GM18868 (cell line): ENCODE data around the gene MTMR3.

Experiments used
- ATAC-seq: cut with Tn5 transposase; IDR thresholded peaks from one replicate; pipeline ENCODE4 v1.9.1; 2021; ENCODE audit warnings: mild to moderate bottlenecking, moderate library complexity; ENCODE audit not compliant: unreplicated experiment

MTMR3 gene

DNA sequence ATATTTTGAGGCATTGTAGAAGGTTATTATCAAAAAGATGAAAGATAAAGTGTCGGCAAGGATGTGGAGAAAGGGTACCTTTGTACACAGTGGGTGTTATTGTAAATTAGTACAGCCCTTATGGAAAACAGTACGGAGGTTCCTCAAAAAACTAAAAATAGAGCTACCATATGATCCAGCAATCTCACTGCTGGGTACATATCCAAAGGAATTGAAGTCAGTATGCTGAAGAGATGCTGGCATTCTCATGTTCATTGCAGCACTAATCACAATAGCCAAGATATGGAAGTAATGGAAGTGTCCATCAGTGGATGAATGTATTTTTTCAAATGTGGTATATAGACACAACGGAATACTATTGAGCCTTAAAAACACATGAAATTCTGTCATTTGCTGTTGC lies 15.1 kb upstream of the MTMR3 start:
- ATAC-seq = no peak

GRCh38 chr22:29870574-29870973 lies 12.4 kb upstream of the MTMR3 start:
- no peak for ATAC-seq

- ATAC-seq = no peak
Observed at GRCh38 chr22:29871684-29872083, 11.3 kb upstream of the MTMR3 start.

- no peak for ATAC-seq
Observed at GRCh38 chr22:29872144-29872893, 10.7 kb upstream of the MTMR3 start.

GRCh38 chr22:29872989-29873388 lies 10.0 kb upstream of the MTMR3 start:
- ATAC-seq = no peak

GRCh38 chr22:29873943-29874342 lies 9.0 kb upstream of the MTMR3 start:
- no peak for ATAC-seq

- no peak for ATAC-seq
Observed at GRCh38 chr22:29877620-29878019, 5.4 kb upstream of the MTMR3 start.

DNA sequence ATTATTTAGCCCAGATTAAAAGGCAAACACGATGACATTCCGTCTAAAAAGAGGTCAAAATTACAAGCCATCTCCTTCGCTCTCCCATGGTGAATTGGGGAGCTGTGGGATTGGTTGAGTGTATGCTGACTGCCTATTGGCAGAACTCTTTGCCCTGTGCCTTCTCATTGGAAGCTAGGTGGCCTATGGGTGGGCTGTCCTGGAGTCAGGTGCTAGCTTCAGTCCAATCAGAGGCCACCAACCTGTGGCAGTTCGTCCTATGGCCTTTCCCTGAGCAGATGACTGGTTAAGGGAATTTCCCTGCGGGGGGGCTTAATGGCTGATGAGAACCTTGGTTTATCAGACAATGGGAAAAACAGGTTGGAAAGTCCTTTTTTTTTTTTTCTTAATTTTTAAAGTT lies 3.2 kb upstream of the MTMR3 start:
- no peak for ATAC-seq

- no peak for ATAC-seq
Observed at GRCh38 chr22:29882716-29883044, 294 bp upstream of the MTMR3 start.

GRCh38 chr22:29883775-29884097 lies 762 bp downstream of the MTMR3 start:
- ATAC-seq = no peak

- ATAC-seq = no peak
Observed at GRCh38 chr22:29885610-29886009, 2.6 kb downstream of the MTMR3 start.

DNA sequence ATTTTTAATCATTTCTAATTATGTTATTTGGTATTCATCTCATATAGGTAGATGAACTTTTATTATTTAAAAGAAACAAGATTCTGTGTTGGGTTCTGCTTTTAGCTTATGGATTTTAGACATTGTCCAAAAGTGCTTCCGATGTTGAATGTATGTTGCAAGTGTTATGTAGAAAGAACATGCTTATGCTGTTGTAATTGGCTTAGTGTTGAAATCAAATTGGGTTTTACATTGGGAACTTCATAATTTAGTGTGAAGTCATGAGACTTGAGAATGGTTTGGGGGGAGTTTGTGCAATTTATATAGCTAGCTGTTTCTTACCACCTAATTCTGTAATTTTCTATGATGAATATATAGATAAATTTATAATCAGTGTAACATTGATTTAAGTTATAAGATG lies 3.6 kb downstream of the MTMR3 start:
- no peak for ATAC-seq

DNA sequence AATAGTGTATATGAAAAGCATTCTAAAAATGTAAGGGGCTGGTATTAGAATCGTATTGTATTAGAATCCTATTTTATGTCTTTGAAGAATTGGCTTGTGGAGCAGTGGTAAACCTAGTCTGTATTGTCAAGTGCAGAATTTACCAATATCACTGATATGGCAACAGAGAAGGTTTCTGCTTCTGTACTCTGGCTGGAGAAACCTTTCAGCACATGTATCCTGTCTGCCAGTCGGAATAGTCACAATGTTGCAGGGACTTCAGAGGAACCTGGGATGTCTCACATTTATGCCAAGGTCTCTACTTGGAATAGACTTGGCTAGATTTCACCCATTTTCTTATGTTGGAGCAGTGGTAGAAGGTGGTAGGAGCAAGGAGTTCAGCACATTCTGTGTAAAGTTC lies 4.4 kb downstream of the MTMR3 start:
- no peak for ATAC-seq

DNA sequence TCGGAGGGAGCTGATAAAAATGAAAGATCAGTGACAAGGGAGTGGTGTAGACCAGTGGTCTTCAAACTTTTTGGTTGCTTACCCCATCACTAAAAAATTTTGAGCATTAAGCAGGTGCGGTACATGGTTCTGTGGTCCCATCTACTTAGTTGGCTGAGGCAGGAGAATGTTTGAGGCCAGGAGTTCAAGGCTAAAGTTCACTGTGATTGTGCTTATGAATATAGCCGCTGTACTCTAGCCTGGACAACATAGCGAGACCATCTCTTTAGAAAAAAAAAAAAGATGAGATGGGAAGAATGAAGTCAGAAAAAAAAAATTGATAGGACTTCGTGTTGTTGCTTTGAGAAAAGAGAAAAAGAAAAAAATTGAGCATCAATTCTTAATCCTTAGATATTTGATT lies 7.8 kb downstream of the MTMR3 start:
- no peak for ATAC-seq

DNA sequence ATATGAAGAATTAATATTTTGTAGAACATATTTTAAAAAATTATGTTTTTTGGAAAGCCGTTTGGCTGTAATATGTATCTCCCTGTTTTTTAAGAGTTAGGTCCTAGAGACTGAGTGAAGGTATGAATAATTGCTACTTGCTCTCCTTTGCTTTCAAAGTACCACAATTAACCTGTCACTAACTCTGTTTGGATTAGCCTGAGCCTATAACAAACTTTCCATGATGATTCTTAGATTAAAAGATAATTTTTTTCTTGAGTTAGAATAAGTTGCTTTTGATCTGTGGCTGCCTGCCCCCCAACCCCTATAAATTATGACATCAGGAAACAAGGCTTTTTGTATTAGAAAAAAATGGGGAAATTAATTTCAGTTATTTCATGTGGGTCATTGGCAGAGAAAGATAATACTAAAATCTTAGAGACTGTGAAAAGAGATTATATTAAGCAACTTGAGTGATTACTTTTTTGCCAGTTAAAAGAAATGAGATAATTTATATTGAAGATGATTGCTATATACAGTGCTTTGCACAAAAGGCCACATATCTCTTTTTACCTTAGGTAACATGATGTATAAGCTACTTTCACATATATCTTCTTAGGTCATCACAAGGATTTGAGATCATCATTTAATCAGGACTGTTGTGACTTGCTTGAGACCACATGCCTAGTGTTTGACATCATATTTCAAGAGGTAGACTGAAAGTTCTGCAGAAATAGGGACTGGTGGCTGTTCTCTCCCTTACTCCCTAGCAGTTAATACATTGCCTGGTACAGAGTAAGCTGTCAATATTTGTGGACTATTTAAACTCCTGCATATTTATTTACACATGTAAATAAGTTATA lies 9.6 kb downstream of the MTMR3 start:
- ATAC-seq = no peak

- ATAC-seq = no peak
Observed at GRCh38 chr22:29901354-29901753, 18.4 kb downstream of the MTMR3 start.

GRCh38 chr22:29903371-29903770 lies 20.4 kb downstream of the MTMR3 start:
- ATAC-seq = no peak

- no peak for ATAC-seq
Observed at GRCh38 chr22:29904020-29904419, 21.0 kb downstream of the MTMR3 start.

GRCh38 chr22:29907753-29908515 lies 25.0 kb downstream of the MTMR3 start:
- no peak for ATAC-seq

DNA sequence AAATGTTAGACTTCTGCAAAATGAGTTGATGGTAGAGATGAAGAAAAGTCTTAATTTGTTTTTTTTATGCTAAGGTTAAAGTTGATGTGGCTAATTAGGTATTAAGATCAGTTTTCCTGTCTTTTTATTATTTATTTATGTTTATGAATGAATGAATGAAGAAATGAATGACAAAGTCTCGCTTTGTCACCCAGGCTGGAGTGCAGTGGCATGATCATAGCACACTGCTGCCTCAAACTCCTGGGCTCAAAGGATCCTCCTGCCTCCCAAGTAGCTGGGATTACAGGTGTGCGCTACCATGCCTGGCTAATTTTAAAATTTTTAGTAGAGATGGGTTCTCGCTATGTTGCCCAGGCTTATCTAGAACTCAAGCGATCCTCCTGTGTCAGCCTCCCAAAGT lies 29.2 kb downstream of the MTMR3 start:
- ATAC-seq = no peak

GRCh38 chr22:29912605-29913398 lies 29.8 kb downstream of the MTMR3 start:
- ATAC-seq = no peak
